ENCODE measurements around the gene FLNB. TPM values are rescaled to one million over a fixed set of nuclear protein-coding genes. Genes with fewer than 3 reads are reported as not detected.

FLNB gene
- total and polyA plus RNA-seq, 10 of the 15 experiments (the other 5 are each of a cell fraction or from before 2014, with no cell fraction given) = 13.6 to 51.8 (median 26.4) TPM

DNA sequence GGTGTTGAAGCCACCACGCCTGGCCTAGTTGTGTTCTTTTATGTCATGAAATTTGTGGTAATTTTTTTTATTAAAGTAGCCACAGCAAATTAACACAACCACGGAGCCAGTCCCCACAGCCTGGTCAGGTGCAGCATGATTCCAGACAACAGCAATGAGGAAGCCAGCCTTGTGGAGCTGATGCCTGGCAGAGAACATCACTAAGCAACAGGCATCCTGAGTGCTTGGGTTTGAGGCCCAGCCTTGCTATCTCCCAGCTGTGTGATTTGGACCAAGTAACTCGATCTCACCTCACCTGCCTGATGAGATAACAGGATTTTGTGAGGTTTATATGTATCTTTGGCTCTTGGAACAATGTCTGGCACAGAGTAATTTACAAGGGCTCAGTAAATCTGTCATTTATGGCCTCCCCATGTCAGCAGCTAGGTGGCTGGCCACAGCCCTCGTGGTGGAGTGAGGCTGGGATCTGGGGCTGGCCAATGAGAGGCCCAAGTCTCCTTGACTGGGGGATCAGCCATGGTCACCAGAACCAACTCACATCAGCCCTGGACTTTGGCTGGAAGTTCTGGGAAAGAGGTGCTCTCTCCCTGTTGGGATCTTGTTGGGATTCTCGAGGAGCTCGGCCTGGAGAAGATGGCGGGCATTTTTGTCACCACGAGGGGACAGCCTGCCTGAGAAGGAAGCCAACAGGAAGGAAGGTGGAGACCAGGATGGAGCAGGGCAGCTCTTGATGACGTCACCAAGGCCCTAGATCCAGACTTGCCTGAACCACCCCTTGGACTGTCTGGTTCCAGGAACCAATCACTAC lies 22.8 kb upstream of the FLNB start:
- no peak overlapping the region for H3K4me3 ChIP-seq
- H4K20me1 ChIP-seq (ENCODE audit: control insufficient read depth, insufficient read depth) = no peaks in the 10 kb centered on the region
- POLR2A ChIA-PET = interaction anchor here (0.8 to 0.9 kb wide), 2 partner anchors 14 to 23 kb away, joined by 3 read pairs; no protein-coding TSS in a partner anchor
- no peak overlapping the region for H3K4me2 ChIP-seq (ENCODE audit: control insufficient read depth, insufficient read depth)
- no peak for ATAC-seq
- H3K9me3 ChIP-seq (replicated peaks; ENCODE audit: control insufficient read depth, insufficient read depth, low read length) = no peaks in the 10 kb centered on the region
- CTCF ChIA-PET = interaction anchor here (0.9 kb wide), 2 partner anchors 9 to 11 kb away, joined by 3 to 4 read pairs; no protein-coding TSS in a partner anchor
- intact Hi-C loops (cut with micrococcal nuclease; ENCODE audit: unreplicated experiment) = no loop called here
- no peak for TF ChIP-seq NFIC (IDR thresholded peaks at IDR 0.05; ENCODE audit: low read depth, low read length)
- TF ChIP-seq SRF (IDR thresholded peaks at IDR 0.05; ENCODE audit: low read depth in 2 of 2, low read length in 2 of 2) = no peak
- TF ChIP-seq MYB (IDR thresholded peaks at IDR 0.05; ENCODE audit: borderline replicate concordance, low read depth, low read length) = no peak
- TF ChIP-seq SUPT20H (IDR thresholded peaks at IDR 0.05; ENCODE audit: borderline replicate concordance, control insufficient read depth, low read depth, low read length) = no peak
- no peak for TF ChIP-seq IKZF1 (conservative IDR thresholded peaks at IDR 0.05)
- no peak for TF ChIP-seq JUND (IDR thresholded peaks at IDR 0.05; ENCODE audit: low read depth, low read length)
- no peak for TF ChIP-seq NRF1 (conservative IDR thresholded peaks at IDR 0.05; ENCODE audit: low read depth, low read length)
- TF ChIP-seq, protein P1, sequence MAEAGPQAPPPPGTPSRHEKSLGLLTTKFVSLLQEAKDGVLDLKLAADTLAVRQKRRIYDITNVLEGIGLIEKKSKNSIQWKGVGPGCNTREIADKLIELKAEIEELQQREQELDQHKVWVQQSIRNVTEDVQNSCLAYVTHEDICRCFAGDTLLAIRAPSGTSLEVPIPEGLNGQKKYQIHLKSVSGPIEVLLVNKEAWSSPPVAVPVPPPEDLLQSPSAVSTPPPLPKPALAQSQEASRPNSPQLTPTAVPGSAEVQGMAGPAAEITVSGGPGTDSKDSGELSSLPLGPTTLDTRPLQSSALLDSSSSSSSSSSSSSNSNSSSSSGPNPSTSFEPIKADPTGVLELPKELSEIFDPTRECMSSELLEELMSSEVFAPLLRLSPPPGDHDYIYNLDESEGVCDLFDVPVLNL (IDR thresholded peaks at IDR 0.05; ENCODE audit: low read depth, low read length) = no peak
- no peak for TF ChIP-seq HDAC2 (IDR thresholded peaks at IDR 0.05)
- no peak for TF ChIP-seq CHD4 (IDR thresholded peaks at IDR 0.05)
- SMC1A ChIA-PET (ENCODE audit: uncharacterized antibody, unreplicated experiment) = interaction anchor here (0.6 to 4.2 kb wide), 10 partner anchors 12 to 195 kb away, joined by 3 to 12 read pairs (median 4); no protein-coding TSS in a partner anchor
- FAIRE-seq = no peak
- in situ Hi-C loops (cut with MboI) = no loop called here
- no peak overlapping the region for H2AFZ ChIP-seq (ENCODE audit: control insufficient read depth, low read depth, low read length)
- no peaks in the 10 kb centered on the region for H3K79me2 ChIP-seq (ENCODE audit: control insufficient read depth, insufficient read depth, low read length)
- BruUV-seq (replicated peaks) = no TSS peak
- RAD21 ChIA-PET (ENCODE audit: unreplicated experiment) = interaction anchor here (0.6 to 2.0 kb wide), 4 partner anchors 9 to 51 kb away, joined by 3 to 6 read pairs (median 4); no protein-coding TSS in a partner anchor
- H3K27me3 ChIP-seq (replicated peaks in 1 of 2; ENCODE audit: control insufficient read depth in 2 of 2, insufficient read depth in 2 of 2, low read length in 1 of 2) = no peaks in the 10 kb centered on the region
- no peaks in the 10 kb centered on the region for H3K36me3 ChIP-seq (ENCODE audit: control insufficient read depth in 2 of 2, insufficient read depth in 2 of 2, low read length in 1 of 2)
- H3K27ac ChIP-seq (ENCODE audit: control insufficient read depth, insufficient read depth) = no peak overlapping the region
- WGBS (ENCODE audit: insufficient coverage, insufficient replicate concordance, low lambda C conversion rate, missing lambda C conversion rate) = 87% methylated on average over 9 of the region's 9 CpGs
- no peak for DNase-seq (ENCODE audit: low read depth, low spot score)
- no peak overlapping the region for H3K9ac ChIP-seq (ENCODE audit: control insufficient read depth, insufficient read depth, low read length)
- H3K4me1 ChIP-seq (ENCODE audit: control insufficient read depth, insufficient read depth, low read length) = peaks cover 34% of the 10 kb centered on the region

Measured in GM12878 (cell line).